Activated CD4-positive, CD25-positive, alpha-beta regulatory T cell (primary cell): ENCODE measurements around the gene MRPL44.

Experiments
- DNase-seq, 4 experiments: peaks; one replicate each; lab custom pipeline; 2025; lab: John Stamatoyannopoulos, UW

Gene MRPL44

GRCh38 chr2:224008702-224009261 is 51.5 kb downstream of the MRPL44 start:
- no peak for DNase-seq

GRCh38 chr2:224009605-224010315 is 52.5 kb downstream of the MRPL44 start:
- DNase-seq = no peak

DNA sequence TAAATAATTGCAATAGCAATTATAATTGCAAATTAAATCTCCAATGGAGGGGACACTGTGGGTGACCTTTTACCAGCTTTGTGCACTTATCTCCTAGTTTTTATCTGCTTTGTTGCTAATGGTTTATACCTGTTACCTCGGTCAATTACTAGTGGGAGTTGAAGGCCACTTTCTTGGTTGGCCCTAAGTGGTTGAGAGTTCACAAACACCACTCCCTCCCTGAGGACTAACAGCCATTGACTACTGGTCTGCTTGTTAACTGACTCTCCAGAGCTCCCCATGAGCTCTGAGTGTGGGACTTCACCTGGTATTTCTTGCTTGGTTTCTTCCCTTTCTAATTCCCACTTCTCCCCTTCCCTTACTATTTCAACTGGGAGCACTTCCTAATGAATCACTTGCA is 54.6 kb downstream of the MRPL44 start:
- DNase-seq = no peak

DNA sequence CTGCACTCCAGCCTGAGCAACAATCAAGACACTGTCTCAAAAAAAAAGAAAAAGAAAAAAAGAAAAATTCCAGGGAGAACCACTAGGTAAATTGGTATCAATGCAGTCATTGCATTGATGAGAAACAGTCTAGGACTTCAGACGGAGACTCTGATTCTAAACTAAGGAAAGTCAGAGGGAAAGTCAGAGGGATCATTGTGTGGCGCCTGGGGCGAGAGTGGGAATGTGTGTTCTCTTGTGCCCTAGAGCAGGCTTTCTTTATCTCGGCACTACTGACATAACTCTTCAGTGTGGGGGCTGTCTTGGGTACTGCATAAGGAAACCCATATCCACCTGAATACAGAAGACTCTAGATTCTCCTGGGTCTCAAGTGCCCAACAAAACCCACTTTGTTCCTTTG is 57.1 kb downstream of the MRPL44 start:
- DNase-seq = no peak

GRCh38 chr2:224016963-224017362 is 59.7 kb downstream of the MRPL44 start:
- DNase-seq = no peak
